Cardiac septum (tissue), 1 donor: ENCODE measurements around the gene B2M. TPM values are rescaled to one million over a fixed set of nuclear protein-coding genes. Genes with fewer than 3 reads are reported as not detected.
"Not testable (repeated sequence)": the region's sequence is repeated elsewhere in the genome, so short reads cannot be mapped to it uniquely, and the experiment has no call there.

Experiments used
- DNase-seq: peaks from one replicate; pipeline ENCODE4 v3.0.0-alpha.2; 2020; ENCODE audit warnings: low spot score
- intact Hi-C: fragments of 100-400 bp; cut with DNase I; formaldehyde crosslinking; loops from one replicate; pipeline ENCODE4 v1.14.0; 2022
- long read RNA-seq: library from polyadenylated mRNA; unstranded; transcript quantifications from one replicate; pipeline ENCODE4 v2.0.0, GENCODE V29; 2021
- total RNA-seq: library from RNA; stranded (reverse); fragmentation: NEBNext Ultra II Directional; extraction: Animal tissue kit (Norgen Biotek cat#: 25700); gene quantifications from one replicate; pipeline ENCODE4 v1.2.1, GENCODE V29; 2021
- donor health status: DM: no; HTN: no; CAD: no.

The B2M gene
- 904 TPM for total RNA-seq
- long read RNA-seq, transcript B2M-213 (1 exons, 2,329 nt), result minor isoform, 67 of 1,109 reads
- long read RNA-seq, transcript B2M-204 (4 exons, 1,705 nt), result major isoform, 1,015 of 1,109 reads
- long read RNA-seq, transcript B2M-208 (3 exons, 1,081 nt), result minor isoform, 5 of 1,109 reads
- long read RNA-seq, transcript B2M-214 (1 exons, 2,403 nt), result minor isoform, 7 of 1,109 reads
- long read RNA-seq, partial matches to known transcripts, result 12 of 1,109 reads
- long read RNA-seq, other reads (novel, unspliced or antisense), result 3 of 1,109 reads

- peak; percentile 98 for DNase-seq
- intact Hi-C loops, result loop anchor here (1.0 kb wide), 2 partner anchors 17 to 48 kb away; partner anchors contain the start of gene SPG11
These were observed at the start of gene B2M, which contains the start of gene PATL2 for GRCh38 chr15:44711096-44711742. B2M (plus strand) TSS chr15:44711517; CDS start chr15:44711547, 30 bp downstream. PATL2 (minus strand) TSS chr15:44711323; CDS start chr15:44676490, 34,833 bp downstream.

DNA sequence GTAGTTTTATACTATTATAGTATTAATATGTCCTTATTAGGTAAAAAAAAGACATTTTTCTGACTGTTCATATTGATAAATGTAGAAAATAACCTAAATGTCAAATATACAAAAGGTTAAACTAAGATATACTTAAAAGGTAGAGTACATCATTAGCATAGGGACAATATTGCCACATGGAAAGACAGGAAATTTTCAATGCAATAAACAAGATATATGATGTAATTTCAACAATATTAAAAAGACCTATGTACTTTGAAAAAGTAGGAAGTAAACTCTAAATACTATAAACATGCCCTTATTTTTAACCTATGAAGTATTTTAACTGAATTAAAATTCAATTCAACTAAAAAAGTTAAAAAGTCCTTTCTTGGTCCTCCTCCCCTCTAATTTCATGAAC lies 49.7 kb upstream of the B2M start:
- no peak for DNase-seq
- intact Hi-C loops, result no loop called here

- peak; percentile 82 for DNase-seq
- intact Hi-C loops, result loop anchor here (1.0 to 2.0 kb wide), 2 partner anchors 49 to 66 kb away; partner anchors contain the start of genes B2M and PATL2
These were observed 48.6 kb upstream of the B2M start for GRCh38 chr15:44662478-44663409.

DNA sequence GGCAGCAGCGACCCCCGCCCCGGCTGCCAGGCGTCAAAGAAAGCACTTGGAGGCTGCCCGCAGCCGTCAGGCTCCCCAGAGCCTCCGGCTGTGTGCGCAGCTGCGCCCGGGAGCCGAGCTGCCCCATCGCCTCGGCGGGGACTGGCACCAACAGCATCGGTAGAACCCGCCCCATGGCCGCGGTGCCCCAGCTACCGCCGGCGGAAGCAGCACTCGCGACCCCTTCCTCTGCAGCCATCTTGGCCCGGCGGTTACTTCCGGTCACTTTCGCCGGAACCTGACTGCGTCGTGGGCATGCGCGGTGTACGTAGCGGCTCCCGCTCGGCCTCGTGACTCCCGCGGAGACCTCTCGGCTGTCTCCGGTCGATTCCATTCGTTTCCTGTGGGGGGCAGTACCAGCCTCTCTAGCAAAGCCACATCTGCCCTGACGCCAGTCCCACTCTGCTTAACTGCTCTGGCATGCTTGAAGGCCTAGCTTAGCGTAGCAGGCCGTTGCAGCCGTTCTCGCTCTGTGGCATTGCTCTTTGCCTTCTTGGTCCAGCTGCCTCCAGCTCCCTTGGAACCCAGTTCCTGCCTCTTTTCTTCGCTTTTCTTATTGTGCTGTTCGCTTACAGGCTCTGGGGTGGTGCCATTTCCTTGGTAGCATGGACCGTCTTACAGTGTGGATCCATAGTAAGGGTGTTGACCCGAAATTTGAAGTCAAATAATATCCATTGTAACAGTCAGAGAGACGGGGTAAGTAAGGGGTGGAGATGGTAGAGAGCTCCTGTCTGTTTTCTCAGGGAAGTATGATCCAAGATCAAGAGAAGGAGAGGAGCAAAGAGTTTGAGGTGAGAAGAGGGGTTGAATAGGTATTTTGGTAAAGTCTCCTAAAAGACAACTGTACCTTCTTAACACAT lies 47.7 kb upstream of the B2M start, which contains the start of gene SPG11:
Gene SPG11 (minus strand): TSS at position 253 of the 899 bp plus-strand sequence. CDS start 15 bp downstream, at position 238.
- peak; percentile 99 for DNase-seq
- intact Hi-C loops, result loop anchor here (1.0 to 2.0 kb wide), 3 partner anchors 48 to 74 kb away; partner anchors contain the start of genes B2M and PATL2

DNA sequence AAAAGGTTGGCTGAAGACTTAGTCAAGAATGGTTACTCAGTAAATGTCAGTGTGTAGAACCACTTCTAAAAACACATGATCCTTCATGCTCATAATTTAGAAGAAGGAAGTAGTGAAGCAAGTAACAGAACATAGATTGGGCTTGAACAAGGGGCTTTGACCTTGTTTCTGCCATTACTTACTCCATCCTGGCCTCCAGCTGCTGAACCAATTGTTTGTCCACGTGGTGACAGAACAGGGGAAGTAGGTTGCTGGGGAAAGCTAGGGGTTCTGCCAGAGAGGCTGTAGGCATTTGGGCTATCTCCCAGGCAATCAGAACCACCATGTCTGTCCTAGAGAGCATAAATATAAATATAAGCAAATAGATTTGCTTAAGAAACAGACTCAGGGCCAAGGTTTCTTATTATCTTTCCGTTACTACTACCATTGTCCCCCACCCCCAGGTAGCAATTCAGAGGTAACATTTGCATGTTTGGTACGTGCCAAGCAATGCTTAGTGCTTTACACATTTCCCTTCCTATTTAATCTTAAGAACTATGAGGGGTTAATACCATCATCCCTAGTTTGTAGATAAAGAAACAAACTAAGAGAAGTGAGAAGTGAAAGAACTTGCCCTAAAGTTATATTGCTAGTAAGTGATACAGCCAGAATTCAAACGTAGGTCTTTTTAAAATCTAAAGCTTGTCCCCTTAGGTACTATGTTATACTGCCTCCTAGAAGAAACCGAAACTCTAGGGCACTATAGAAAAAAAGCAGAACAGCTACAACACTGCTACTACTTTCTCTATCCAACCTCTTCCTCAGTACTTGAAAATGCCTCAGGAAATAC lies 44.9 kb upstream of the B2M start:
- intact Hi-C loops, result no loop called here
- DNase-seq, result no peak

DNA sequence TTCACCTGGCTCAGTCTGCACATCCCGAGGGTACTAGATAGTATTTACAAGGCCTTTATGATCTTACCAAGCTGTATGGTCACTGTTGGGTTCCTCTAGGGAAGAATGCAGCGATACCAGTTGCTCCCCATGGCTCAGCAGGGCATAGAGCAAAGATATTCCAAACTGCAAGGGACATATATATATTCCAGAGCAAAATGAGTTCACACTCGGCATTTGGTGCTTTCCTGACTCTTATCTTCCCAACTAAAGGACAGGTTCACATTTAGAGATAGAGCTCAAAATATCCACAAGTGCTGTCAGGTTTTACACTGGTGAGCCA lies 44.3 kb upstream of the B2M start:
- DNase-seq, result no peak
- intact Hi-C loops, result no loop called here

DNA sequence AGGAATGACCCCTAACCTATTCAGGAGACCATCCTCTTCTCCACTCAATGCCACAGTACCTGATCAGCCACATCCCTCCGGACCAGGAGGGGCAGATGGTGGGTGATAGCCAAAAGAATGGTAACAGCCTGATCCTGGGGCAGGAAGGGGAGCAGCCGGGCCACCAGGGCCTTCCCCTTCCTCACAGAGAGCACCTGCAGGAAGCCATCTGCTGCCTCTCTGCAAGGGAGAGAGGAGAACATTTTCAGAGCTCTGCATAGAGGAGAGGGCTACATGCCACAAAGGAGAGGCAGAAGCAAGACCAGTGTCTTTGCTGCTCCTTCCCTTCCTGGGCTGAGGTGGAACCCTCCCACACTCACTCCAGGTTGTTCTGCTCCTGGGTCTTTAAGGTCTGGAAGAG lies 42.4 kb upstream of the B2M start:
- intact Hi-C loops, result no loop called here
- no peak for DNase-seq

GRCh38 chr15:44670087-44670950 lies 41.0 kb upstream of the B2M start:
- intact Hi-C loops, result no loop called here
- no peak for DNase-seq

DNA sequence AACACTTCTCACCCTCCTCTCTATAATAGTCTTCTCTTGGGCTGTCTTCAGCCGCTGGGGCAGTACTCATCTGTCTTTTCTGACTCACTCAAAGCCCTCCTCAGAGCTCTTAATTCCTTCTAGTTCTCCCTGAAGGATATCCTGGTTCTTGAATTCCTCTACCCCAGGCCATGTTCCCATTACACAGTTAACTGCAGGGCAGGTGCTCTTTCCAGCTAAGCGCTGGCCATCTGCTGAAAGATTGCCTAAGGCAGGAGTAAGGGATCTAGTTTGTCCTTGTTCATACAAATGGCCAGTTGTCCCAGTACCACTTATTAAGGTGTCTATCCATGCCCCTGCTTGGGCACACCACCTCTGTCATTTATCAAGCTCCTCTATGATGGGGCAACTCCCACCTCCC lies 37.7 kb upstream of the B2M start:
- DNase-seq, result no peak
- intact Hi-C loops, result no loop called here

DNA sequence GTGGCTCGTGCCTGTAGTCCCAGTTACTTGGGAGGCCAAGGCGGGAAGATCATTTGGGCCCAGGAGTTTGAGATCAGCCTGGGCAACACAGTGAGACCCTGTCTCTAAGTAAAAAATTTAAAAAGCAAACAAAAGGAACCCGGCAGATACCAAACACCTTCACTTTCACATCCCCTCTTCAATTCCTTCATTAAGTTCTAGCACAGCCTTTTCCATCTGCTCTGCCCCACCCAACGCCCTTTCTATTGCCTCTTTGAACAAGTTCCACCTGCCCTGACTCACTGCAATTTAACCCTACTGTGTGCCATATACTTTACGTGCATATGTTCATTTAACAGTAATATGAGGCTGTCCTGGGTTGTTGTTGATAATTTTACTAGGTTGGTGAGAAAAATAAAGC lies 35.4 kb upstream of the B2M start:
- DNase-seq, result no peak
- intact Hi-C loops, result no loop called here

GRCh38 chr15:44676676-44677075 lies 34.6 kb upstream of the B2M start:
- intact Hi-C loops, result no loop called here

DNA sequence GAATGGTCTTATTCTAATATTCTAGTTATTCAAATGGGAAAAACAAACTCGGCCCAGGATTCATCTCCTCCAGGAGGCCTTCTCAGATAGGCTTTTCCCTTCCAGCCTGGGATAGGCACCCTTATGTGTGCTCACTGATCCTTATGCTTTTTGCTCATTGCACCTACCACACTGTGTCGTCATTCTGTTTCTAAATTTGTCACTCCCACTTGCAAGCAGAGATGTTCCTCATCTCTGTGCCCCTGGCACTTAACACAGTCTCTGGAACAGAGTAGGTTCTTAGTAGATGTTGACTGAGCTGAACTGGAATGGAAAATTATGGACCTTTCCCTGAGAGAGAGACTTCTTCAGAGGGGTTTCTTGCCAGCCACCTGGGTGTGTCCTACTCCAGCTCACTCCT lies 29.1 kb upstream of the B2M start:
- DNase-seq, result no peak
- intact Hi-C loops, result no loop called here

More at GRCh38 chr15:44676676-44677075, 34.6 kb upstream of the B2M start:
- DNase-seq, result no peak

DNA sequence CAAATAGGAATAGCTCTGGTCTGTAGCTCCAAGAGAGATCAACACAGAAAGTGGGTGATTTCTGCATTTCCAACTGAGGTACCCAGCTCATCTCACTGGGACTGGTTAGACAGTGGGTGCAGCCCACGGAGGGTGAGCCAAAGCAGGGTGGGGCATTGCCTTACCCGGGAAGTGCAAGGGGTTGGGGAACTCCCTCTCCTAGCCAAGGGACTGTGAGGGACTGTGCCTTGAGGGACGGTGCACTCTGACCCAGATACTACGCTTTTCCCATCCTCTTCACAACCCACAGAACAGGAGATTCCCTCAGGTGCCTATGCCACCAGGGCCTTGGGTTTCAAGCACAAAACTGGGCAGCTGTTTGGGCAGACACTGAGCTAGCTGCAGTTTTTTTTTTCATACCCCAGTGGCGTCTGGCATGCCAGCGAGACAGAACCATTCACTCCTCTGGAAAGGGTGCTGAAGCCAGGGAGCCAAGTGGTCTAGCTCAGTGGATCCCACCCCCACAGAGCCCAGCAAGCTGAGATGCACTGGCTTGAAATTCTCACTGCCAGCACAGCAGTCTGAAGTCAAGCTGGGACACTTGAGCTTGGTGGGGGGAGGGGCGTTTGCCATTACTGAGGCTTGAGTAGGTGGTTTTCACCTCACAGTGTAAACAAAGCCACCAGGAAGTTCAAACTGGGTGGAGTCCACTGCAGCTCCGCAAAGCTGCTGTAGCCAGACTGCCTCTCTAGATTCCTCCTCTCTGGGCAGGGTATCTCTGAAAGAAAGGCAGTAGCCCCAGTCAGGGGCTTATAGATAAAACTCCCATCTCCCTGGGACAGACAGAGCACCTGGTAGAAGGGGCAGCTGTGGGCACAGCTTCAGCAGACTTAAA lies 28.3 kb upstream of the B2M start:
- intact Hi-C loops, DNase-seq: not testable (repeated sequence)

- not testable (repeated sequence) for DNase-seq
These were observed 22.0 kb upstream of the B2M start for GRCh38 chr15:44689318-44689717.

DNA sequence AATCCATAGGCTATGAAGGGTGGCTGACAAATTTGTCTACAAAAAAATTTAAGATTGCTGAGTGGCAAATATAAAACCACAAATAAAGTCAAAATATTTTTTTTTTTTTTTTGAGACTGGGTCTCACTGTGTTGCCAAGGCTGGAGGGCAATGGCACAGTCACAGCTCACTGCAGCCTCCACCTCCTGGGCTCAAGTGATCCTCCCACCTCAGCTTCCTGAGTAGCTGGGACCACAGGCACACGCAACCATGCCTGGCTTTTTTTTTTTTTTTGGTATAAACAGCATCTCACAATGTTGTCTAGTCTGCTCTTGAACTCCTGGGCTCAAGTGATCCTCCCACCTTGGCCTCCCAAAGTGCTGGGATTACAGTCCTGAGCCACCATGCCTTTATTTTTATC lies 21.1 kb upstream of the B2M start:
- DNase-seq, intact Hi-C loops: not testable (repeated sequence)

More at GRCh38 chr15:44689318-44689717, 22.0 kb upstream of the B2M start:
- intact Hi-C loops, result not testable (repeated sequence)

- intact Hi-C loops, result no loop called here
- DNase-seq, result no peak
These were observed 18.7 kb upstream of the B2M start for GRCh38 chr15:44692659-44693058.
